ENCODE measurements around the gene ATL2.
"Not testable (repeated sequence)": the region's sequence is repeated elsewhere in the genome, so short reads cannot be mapped to it uniquely, and the experiment has no call there.

Gene ATL2

GRCh38 chr2:38274286-38275276 lies 102.5 kb downstream of the ATL2 start:
- peak; percentile 14 for DNase-seq (ENCODE audit: low read depth)

- no peak for DNase-seq (ENCODE audit: low read depth)
Measured at GRCh38 chr2:38271697-38272096, 105.4 kb downstream of the ATL2 start.

- no peak for DNase-seq (ENCODE audit: low read depth)
Measured at GRCh38 chr2:38269421-38269820, 107.7 kb downstream of the ATL2 start.

- no peak for DNase-seq (ENCODE audit: low read depth)
Measured at GRCh38 chr2:38268691-38269327, 108.3 kb downstream of the ATL2 start.

- no peak for DNase-seq (ENCODE audit: low read depth)
Measured at GRCh38 chr2:38268001-38268400, 109.1 kb downstream of the ATL2 start.

- DNase-seq (ENCODE audit: low read depth) = no peak
Measured at GRCh38 chr2:38267270-38267925, 109.7 kb downstream of the ATL2 start.

- DNase-seq (ENCODE audit: low read depth) = no peak
Measured at GRCh38 chr2:38266382-38267061, 110.6 kb downstream of the ATL2 start.

GRCh38 chr2:38265461-38265860 lies 111.6 kb downstream of the ATL2 start:
- no peak for DNase-seq (ENCODE audit: low read depth)

- DNase-seq (ENCODE audit: low read depth) = no peak
Measured at GRCh38 chr2:38264396-38265221, 112.5 kb downstream of the ATL2 start.

GRCh38 chr2:38263293-38263692 lies 113.8 kb downstream of the ATL2 start:
- no peak for DNase-seq (ENCODE audit: low read depth)

GRCh38 chr2:38262069-38262871 lies 114.8 kb downstream of the ATL2 start:
- DNase-seq (ENCODE audit: low read depth) = no peak

- DNase-seq (ENCODE audit: low read depth) = no peak
Measured at GRCh38 chr2:38261569-38262068, 115.5 kb downstream of the ATL2 start.

- DNase-seq (ENCODE audit: low read depth) = no peak
Measured at GRCh38 chr2:38260972-38261371, 116.1 kb downstream of the ATL2 start.

- DNase-seq (ENCODE audit: low read depth) = no peak
Measured at GRCh38 chr2:38260469-38260868, 116.6 kb downstream of the ATL2 start.

GRCh38 chr2:38259311-38259710 lies 117.8 kb downstream of the ATL2 start:
- DNase-seq (ENCODE audit: low read depth) = no peak

GRCh38 chr2:38257680-38258079 lies 119.4 kb downstream of the ATL2 start:
- not testable (repeated sequence) for DNase-seq (ENCODE audit: low read depth)

- no peak for DNase-seq (ENCODE audit: low read depth)
Measured at GRCh38 chr2:38256610-38257009, 120.5 kb downstream of the ATL2 start.

GRCh38 chr2:38255211-38255610 lies 121.9 kb downstream of the ATL2 start:
- no peak for DNase-seq (ENCODE audit: low read depth)

GRCh38 chr2:38254796-38255195 lies 122.3 kb downstream of the ATL2 start:
- DNase-seq (ENCODE audit: low read depth) = no peak

- DNase-seq (ENCODE audit: low read depth) = no peak
Measured at GRCh38 chr2:38251940-38252339, 125.1 kb downstream of the ATL2 start.
